ENCODE data around the gene AMHR2. TPM values are rescaled to one million over a fixed set of nuclear protein-coding genes. Genes with fewer than 3 reads are reported as not detected.
A peak's percentile ranks its signal among the peaks of the same experiment; 100 is the strongest.
"Not testable (repeated sequence)": the region's sequence is repeated elsewhere in the genome, so short reads cannot be mapped to it uniquely, and the experiment has no call there.

AMHR2 gene
- total and polyA plus RNA-seq, 2 of the 4 experiments (the other 2 are of a cell fraction), result not detected

GRCh38 chr12:53374277-53374676, 49.4 kb upstream of the AMHR2 start:
- POLR2A ChIA-PET (ENCODE audit: unreplicated experiment); CTCF ChIA-PET: not testable (repeated sequence)
- 93% methylated on average over 3 of the region's 14 CpGs; no CpG with 5 or more reads in 1 of the 2 experiments for WGBS, 2 experiments (ENCODE audit: extremely low coverage in 2 of 2, insufficient read length in 1 of 2)

More at GRCh38 chr12:53374277-53374676, 49.4 kb upstream of the AMHR2 start:
- H4K5ac ChIP-seq (ENCODE audit: low read depth, low read length); in situ Hi-C loops (cut with MboI; ENCODE audit: low sequenced_read_pairs); H2AK9ac ChIP-seq (replicated peaks; ENCODE audit: low read depth, low read length, poor library complexity); H2AK5ac ChIP-seq (ENCODE audit: low read depth, low read length); H4K20me1 ChIP-seq (ENCODE audit: insufficient read depth, low read length); DNase-seq; H2BK15ac ChIP-seq (ENCODE audit: low read depth, low read length); H2BK5ac ChIP-seq (ENCODE audit: low read depth, low read length, poor library complexity, severe bottlenecking); H3K27ac ChIP-seq (ENCODE audit: insufficient read depth, low read length); H4K8ac ChIP-seq (ENCODE audit: low read depth in 2 of 2, low read length in 2 of 2); H2BK120ac ChIP-seq (ENCODE audit: low read depth, low read length); H3K4ac ChIP-seq (ENCODE audit: low read depth, low read length); H3K9me3 ChIP-seq (ENCODE audit: control insufficient read depth, insufficient read depth, low read length); H2BK20ac ChIP-seq (ENCODE audit: low read depth, low read length); H2AFZ ChIP-seq (replicated peaks; ENCODE audit: low read length, poor library complexity); BruUV-seq (replicated peaks); ATAC-seq (ENCODE audit: low read depth); H3K56ac ChIP-seq (ENCODE audit: extremely low read depth, insufficient read depth, low read length); H3K36me3 ChIP-seq (ENCODE audit: control insufficient read depth, insufficient read depth, low read length); H3K79me1 ChIP-seq (ENCODE audit: low read depth in 1 of 2, low read length in 2 of 2); H3K4me2 ChIP-seq (ENCODE audit: low read depth, low read length); H3K18ac ChIP-seq (ENCODE audit: low read depth, low read length); H3K9ac ChIP-seq (ENCODE audit: low read depth, low read length); H4K91ac ChIP-seq (ENCODE audit: insufficient read depth, low read depth, low read length); H3K27me3 ChIP-seq (ENCODE audit: control insufficient read depth, insufficient read depth, low read length); H3K4me3 ChIP-seq (ENCODE audit: insufficient read depth, low read depth, low read length); H3K23ac ChIP-seq (ENCODE audit: low read depth, low read length); intact Hi-C loops (cut with micrococcal nuclease); dilution Hi-C loops (cut with HindIII; ENCODE audit: low sequenced_read_pairs, unreplicated experiment): not testable (repeated sequence)
- peaks cover 17% of the 10 kb centered on the region for H3K4me1 ChIP-seq (ENCODE audit: control insufficient read depth, insufficient read depth, low read length)
- H3K14ac ChIP-seq (replicated peaks; ENCODE audit: low read depth, low read length), result 0 out of 2 replicates have a peak overlapping the region, but pooled peaks have one; percentile 21
- peaks cover 11% of the 10 kb centered on the region; the same call in 1 of the 2 replicates for H3K9me1 ChIP-seq (ENCODE audit: insufficient read depth, low read length)

Measured in IMR-90 (cell line).